GM18498 (cell line): Measurements from ENCODE around the gene CGB7.
A peak's percentile ranks its signal among the peaks of the same experiment; 100 is the strongest.
"Not testable (repeated sequence)": the region's sequence is repeated elsewhere in the genome, so short reads cannot be mapped to it uniquely, and the experiment has no call there.

Experiments
- ATAC-seq: cut with Tn5 transposase; IDR thresholded peaks from one replicate; pipeline ENCODE4 v1.9.1; 2021; ENCODE audit warnings: mild to moderate bottlenecking, moderate library complexity; ENCODE audit not compliant: unreplicated experiment

CGB7 gene

DNA sequence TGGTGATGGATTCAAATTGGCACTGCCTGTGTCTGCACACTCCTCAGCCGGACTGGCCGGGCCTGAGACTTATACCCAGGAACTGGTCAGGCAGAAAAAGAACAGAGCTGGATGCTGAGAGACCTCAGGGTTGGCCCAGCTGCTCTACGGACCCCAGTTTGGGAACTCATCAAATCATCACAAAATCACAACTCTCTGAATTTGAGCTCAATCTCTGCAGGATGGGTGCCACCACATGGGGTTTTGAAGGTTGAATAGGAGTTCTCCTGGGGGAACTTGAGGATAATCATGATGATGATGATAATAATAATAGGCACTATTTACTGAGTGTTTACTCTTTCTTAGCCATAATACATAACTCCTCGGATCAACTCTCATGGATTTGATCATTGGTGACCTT lies 14.9 kb downstream of the CGB7 start:
- not testable (repeated sequence) for ATAC-seq

DNA sequence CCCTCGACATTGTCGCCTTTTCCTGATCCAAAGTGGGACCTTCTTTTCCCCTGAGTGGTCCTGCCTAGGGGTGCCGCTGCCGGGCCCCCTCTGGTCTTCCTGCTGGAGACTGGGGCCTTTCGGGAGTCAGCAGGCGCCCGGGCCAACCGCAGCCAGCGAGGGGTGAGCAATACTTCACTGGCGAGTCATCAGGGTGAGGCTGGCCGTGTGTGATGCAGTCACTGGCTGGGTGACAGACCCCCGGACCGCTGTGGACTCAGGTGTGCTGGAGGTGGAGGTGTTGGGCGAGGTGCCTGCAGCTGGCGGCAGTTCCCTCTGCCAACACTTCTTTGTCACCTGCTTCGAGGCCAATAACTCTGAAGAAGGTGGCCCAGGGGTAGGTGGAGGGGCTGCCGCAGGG lies 15.4 kb downstream of the CGB7 start:
- ATAC-seq, result no peak

DNA sequence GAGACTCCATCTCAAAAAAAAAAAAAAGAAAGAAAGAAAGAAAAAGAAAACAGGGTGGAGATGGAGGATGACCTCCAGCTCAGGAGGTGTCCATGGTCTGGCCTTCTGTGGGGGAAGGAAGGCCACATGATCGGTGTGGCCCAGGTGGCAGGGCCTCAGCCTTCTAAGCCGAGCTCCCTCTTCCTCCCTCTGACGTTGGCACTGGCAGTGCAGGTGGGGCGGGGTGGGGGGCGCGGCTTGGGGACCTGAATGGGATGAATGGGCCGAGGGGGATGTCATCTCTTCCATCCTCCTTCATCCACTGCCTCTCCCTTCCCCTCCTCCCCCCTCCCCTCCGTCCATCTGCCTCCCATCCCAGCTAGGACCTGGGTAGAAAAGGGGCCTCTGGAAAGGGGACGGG lies 17.8 kb downstream of the CGB7 start:
- not testable (repeated sequence) for ATAC-seq

DNA sequence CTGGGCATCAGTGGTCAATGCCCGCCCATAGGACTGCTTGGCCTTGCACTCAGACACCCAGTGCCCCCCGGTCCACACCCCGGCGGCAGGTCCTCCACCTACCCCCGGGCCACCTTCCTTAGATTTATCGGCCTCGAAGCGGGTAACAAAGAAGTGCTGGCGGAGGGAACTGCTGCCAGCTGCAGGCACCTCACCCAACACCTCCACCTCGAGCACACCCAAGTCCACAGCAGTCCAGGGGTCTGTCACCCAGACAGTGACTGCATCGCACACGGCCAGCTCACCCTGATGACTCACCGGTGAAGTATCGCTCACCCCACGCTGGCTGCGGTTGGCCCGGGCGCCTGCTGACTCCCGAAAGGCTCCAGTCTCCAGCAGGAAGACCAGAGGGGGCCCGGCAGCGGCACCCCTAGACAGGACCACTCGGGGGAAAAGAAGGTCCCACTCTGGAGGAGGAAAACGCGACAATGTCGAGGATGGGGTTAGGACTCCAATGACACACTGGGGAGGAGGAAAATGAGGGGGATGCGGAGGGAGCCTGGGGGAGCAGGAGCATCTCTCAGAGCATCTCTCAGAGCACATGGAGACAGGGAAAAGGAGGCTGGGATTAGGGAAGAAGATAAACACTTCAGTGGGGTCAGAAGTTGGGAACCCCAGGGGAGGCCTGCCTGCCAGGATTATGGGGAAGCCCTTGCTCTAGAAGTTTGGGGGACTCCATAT lies 18.8 kb downstream of the CGB7 start:
- ATAC-seq, result not testable (repeated sequence)

DNA sequence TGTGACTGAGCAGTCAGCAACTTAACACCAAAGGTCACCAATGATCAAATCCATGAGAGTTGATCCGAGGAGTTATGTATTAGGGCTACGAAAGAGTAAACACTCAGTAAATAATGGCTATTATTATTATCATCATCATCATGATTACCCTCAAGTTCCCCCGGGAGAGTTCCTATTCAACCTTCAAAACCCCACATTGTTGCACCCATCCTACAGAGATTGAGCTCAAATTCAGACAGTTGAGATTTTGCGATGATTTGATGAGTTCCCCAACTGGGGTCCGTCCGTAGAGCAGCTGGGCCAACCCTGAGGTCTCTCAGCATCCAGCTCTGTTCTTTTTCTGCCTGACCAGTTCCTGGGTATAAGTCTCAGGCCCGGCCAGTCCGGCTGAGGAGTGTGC lies 19.4 kb downstream of the CGB7 start:
- ATAC-seq, result not testable (repeated sequence)

DNA sequence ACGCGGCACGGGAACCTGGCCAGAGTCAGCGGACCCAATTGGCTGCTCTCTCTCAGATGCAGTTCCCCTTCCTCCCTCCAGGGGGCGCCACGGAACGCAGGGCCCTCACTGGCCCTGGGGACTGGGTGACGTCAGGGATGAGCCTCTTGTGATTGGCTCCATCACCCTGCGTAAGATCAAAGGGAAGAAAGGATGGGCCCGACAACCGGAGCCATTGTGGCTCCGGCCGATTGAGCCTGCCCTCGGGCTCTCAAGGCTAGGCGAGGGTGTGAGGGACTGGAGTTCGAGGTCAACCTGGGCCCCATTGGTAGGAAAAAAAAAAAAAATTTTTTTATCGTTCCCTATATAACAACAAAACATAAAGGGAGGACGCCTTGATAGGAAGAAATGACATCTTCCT lies 20.7 kb downstream of the CGB7 start, which contains the start of gene CGB1:
Gene CGB1, minus strand, starts transcription at position 81 of the 400 bp plus-strand sequence. CDS start 184 bp downstream, outside the sequence.
- not testable (repeated sequence) for ATAC-seq

DNA sequence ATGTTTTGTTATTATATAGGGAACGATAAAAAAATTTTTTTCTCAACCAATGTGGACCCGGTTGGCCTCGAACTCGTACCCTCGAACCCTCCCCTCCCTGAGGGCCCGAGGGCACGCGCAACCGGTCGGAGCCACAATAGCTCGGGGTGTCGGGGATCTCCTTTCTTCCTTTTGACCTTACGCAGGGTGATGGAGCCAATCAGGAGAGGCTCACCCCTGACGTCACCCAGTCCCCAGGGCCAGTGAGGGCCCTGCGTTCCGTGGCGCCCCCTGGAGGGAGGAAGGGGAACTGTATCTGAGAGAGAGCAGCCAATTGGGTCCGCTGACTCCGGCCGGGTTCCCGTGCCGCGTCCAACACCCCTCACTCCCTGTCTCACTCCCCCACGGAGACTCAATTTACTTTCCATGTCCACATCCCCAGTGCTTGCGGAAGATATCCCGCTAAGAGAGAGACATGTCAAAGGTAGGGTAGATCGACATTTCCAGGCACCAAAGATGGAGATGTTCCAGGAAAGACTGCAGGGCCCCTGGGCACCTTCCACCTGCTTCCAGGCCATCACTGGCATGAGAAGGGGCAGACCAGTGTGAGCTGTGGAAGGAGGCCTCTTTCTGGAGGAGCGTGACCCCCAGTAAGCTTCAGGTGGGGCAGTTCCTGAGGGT lies 25.8 kb downstream of the CGB7 start, which contains the start of gene CGB2:
Gene CGB2, plus strand, starts transcription at position 249 of the 660 bp plus-strand sequence. Its CDS starts 206 bp downstream, at position 455.
- ATAC-seq, result not testable (repeated sequence)

DNA sequence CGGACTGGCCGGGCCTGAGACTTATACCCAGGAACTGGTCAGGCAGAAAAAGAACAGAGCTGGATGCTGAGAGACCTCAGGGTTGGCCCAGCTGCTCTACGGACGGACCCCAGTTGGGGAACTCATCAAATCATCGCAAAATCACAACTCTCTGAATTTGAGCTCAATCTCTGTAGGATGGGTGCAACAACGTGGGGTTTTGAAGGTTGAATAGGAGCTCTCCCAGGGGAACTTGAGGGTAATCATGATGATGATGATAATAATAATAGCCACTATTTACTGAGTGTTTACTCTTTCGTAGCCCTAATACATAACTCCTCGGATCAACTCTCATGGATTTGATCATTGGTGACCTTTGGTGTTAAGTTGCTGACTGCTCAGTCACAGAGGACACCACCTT lies 27.2 kb downstream of the CGB7 start:
- ATAC-seq, result not testable (repeated sequence)

DNA sequence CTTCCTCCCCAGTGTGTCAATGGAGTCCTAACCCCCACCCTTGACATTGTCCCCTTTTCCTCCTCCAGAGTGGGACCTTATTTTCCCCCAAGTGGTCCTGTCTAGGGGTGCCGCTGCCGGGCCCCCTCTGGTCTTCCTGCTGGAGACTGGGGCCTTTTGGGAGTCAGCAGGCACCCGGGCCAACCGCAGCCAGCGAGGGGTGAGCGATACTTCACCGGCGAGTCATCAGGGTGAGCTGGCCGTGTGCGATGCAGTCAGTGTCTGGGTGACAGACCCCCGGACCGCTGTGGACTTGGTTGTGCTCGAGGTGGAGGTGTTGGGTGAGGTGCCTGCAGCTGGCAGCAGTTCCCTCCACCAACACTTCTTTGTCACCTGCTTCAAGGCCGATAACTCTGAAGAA lies 27.8 kb downstream of the CGB7 start:
- not testable (repeated sequence) for ATAC-seq

DNA sequence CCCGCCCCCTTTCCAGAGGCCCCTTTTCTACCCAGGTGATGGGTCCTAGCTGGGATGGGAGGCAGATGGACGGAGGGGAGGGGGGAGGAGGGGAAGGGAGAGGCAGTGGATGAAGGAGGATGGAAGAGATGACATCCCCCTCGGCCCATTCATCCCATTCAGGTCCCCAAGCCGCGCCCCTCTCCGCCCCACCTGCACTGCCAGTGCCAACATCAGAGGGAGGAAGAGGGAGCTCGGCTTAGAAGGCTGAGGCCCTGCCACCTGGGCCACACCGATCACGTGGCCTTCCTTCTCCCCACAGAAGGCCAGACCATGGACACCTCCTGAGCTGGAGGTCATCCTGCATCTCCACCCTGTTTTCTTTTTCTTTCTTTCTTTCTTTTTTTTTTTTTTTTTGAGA lies 28.9 kb downstream of the CGB7 start:
- not testable (repeated sequence) for ATAC-seq

DNA sequence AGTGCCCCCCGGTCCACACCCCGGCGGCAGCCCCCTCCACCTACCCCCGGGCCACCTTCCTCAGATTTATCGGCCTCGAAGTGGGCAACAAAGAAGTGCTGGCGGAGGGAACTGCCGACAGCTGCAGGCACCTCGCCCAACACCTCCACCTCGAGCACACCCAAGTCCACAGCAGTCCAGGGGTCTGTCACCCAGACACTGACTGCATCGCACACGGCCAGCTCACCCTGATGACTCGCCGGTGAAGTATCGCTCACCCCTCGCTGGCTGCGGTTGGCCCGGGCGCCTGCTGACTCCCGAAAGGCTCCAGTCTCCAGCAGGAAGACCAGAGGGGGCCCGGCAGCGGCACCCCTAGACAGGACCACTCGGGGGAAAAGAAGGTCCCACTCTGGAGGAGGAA lies 31.9 kb downstream of the CGB7 start:
- not testable (repeated sequence) for ATAC-seq

DNA sequence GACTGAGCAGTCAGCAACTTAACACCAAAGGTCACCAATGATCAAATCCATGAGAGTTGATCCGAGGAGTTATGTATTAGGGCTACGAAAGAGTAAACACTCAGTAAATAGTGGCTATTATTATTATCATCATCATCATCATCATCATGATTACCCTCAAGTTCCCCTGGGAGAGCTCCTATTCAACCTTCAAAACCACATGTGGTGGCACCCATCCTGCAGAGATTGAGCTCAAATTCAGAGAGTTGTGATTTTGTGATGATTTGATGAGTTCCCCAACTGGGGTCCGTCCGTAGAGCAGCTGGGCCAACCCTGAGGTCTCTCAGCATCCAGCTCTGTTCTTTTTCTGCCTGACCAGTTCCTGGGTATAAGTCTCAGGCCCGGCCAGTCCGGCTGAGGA lies 32.5 kb downstream of the CGB7 start:
- not testable (repeated sequence) for ATAC-seq

DNA sequence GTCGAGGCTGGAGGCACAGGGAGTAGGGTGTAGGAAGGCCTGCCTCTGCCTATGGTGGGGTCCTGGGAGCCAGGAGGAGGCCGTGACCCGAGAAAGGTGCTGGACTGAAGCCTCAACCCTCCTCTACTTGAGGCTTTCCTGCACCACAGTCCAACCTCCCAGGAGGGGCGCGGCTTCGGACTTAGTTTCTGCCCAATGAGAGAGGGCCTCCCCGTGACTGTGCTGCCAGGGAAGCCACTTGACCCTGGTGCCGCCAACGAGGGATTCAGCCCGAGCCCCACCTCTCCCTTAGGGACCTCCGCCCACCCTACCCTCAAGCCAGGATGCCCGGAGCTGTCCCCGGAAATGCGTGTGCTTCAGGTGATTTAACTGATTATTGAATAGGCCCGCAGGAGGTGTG lies 33.3 kb downstream of the CGB7 start, which contains the start of gene CGB3:
Gene CGB3, minus strand, starts transcription at position 101 of the 400 bp plus-strand sequence. CDS start 362 bp downstream, outside the sequence.
- not testable (repeated sequence) for ATAC-seq

DNA sequence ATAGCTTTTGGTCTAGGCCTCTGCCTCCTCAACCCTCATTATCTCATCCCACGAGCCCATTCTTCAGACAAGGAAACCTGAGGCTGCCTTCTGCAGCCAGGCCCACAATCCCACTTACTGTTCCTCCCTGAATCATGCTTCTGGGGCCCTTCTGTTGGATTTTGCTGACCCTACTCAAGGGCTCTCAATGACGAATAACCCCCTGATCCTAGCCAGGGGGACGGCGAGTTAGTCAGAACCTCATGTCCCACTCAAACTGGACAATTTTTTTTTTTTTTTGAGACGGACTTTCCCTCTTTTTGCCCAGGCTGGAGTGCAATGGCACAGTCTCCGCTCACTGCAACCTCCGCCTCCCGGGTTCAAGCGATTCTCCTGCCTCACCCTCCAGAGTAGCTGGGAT lies 35.4 kb downstream of the CGB7 start:
- ATAC-seq, result no peak

DNA sequence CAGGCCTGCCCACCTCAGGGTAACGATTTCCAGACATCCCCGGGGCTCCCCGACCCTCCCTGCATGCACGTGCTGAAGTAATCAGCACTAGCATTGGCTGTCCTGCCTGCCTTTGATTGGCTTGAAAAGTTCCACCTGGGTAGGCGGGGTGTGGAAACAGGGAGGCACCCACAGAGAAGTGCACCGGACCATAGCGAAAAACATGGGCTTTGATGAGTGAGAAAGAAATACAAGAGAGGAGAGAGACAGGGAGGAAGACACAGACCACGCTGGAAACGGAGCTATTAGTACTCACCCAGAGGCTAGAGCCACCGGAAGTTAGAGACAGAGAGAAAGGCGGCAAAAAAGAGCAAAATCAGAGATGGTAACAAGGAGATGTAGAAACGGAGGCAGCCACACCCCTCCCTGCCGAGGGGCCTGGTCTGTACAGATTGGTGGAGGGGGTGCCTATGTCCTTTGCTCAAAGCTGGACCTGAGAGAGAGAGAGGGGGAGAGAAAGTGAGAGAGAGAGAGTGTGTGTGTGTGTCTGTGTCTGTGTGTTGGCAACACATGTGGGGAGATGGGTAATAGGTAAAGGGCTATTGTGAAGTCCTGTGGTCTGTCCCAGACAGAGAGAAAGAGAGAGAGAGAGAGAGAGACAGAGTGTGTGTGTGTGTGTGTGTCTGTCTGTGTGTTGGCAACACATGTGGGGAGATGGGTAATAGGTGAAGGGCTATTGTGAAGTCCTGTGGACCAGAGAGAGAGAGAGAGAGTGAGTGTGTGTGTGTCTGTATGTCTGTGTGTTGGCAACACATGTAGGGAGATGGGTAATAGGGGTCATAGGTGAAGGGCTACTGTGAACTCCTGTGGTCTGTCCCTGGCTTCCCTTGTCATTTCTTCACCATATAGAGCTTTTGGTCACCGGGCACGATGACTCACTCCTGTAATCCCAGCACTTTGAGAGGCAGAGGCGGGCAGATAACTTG lies 36.3 kb downstream of the CGB7 start:
- no peak for ATAC-seq

DNA sequence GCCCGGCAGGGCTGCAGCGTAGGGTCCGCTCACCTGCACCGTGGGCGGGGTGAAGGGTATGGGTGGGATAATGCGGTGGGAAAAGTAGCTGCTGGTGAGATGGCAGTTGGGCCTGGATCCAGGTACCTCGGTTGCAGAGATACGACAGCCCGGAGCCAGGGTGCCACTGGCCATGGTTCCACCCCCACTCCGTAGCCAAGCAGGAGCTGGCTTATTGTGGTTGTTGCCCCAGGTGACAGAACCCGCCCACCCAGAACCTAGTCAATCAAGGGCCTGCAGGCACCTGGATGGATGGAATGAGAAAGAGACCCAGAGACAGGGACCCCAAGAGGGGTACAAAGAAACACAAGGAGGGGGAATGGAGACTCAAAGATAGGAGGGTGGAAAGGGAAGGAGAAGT lies 37.2 kb downstream of the CGB7 start:
- no peak for ATAC-seq

DNA sequence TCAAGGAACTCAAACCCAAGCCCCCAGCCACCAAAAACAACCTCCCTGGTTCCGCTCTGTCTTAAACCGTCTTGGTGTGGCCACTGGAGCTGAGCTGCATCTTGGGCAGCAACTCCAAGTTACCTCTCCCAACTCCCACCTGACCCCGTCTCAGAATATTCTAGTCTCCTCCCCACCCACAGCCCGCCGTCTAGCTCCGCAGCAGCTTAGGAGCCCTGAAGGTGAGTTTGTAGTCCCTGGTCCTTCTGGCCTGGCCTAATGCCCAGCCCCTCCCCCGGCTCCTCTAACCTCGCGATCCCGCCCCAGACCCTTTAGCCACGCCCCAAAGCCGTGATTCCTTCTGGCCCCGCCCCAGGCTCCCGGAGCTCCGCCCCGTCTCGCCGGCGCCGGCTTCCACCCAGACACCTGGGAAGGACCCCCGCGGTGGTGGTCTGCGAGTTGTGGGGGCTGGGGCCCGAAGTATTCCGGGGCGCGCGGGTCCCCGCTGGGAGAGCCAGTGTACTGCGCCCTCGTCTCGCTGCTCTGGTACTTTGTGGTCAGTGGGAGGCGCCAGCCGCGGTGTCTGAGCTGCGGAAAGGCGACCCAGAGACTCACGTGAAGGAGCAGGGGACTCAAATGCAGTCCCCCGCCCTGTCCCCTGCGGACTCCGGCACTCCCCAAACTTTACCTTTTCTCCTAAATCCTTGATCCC lies 38.2 kb downstream of the CGB7 start:
- no peak for ATAC-seq

DNA sequence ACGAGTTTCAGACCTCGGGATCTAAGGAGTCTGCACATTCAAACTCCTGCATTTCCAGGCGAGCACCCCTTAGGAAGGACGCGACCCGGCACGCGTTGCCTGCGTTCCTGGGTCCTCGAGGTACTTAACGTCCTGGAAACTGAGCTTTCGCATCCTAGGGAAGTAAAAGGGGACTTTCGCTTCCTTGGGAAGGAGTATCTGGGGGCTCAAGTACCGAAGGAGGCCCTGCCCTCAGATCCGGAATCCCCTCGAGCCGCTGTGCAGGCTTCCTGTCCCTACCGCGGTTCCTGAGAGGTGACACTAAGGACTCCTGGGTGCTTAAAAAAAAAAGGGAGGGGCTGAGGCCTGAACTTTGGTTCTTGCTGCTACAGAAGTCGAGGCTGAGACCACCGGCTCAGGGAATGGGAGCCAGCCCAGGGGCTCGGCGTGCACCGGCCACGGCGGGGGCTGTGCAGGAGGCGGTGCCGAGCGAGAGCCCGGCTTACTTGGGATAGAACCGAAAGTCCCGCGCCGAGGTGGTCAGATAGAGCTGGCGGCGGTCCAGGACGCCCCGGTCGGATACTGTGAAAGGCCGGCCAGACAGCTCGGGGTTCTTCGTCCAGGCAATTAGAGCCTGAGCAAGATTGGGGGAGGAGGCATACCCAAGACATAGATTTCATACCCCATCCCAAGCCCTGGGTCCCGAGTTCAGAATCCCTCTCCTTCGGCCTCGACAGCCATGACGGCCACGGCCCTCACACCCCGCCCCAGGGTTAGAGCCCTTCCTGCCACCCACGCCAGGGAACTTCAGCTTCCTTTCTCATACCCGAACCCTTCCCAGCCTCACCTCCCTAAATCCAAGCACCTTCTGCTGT lies 38.9 kb downstream of the CGB7 start:
- ATAC-seq, result not testable (repeated sequence)

DNA sequence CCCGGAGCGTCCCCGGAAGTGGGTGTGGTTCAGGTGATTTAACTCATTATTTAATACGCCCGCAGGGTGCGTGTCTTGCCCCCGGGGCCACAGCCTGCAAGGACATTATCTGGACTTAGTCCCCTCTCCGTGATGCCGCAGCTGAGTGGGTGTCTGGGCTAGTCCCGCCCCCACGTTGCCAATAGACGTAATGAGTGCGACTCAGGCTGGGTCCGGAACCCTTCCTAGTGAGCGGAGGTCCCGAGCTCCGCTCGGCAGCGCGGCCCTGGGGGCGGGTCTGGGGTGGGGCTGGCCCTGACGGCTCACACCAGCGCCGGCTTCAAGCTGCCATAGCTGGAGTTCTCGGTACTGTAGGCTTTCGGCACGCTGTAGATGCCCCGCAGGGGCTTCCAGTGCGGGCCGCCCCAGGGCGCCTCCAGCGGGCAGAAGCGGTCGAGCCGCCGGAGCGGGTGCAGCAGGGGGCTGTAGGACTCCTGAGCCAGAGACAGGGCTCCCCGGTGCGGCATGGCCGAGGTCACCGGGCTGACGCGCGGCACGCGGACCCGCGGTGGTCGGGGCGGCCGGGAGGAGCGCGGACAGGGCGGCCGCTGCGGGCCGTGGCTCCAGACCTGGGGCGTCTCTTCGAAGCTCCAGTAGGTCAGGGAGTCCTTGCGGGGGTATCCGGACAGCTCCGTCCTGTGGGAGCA lies 39.7 kb downstream of the CGB7 start:
- peak; percentile 61 for ATAC-seq
